NCI-H1092 treated with DMSO at 0.1 percent for 48 hours (cell line): Measurements from ENCODE around the gene EMC10.
A peak's percentile ranks its signal among the peaks of the same experiment; 100 is the strongest.
"Not testable (repeated sequence)": the region's sequence is repeated elsewhere in the genome, so short reads cannot be mapped to it uniquely, and the experiment has no call there.

Experiments
- DNase-seq: peaks from one replicate; lab custom pipeline; 2025; lab: John Stamatoyannopoulos, UW

Gene EMC10

GRCh38 chr19:50451223-50451534, 25.1 kb upstream of the EMC10 start:
- DNase-seq, result no peak

- DNase-seq, result no peak
These were observed 23.1 kb upstream of the EMC10 start for GRCh38 chr19:50453243-50453642.

- DNase-seq, result no peak
These were observed 20.3 kb upstream of the EMC10 start for GRCh38 chr19:50455992-50456391.

GRCh38 chr19:50457300-50457699, 19.0 kb upstream of the EMC10 start:
- DNase-seq, result no peak

GRCh38 chr19:50458396-50459066, 17.8 kb upstream of the EMC10 start:
- DNase-seq, result no peak

DNA sequence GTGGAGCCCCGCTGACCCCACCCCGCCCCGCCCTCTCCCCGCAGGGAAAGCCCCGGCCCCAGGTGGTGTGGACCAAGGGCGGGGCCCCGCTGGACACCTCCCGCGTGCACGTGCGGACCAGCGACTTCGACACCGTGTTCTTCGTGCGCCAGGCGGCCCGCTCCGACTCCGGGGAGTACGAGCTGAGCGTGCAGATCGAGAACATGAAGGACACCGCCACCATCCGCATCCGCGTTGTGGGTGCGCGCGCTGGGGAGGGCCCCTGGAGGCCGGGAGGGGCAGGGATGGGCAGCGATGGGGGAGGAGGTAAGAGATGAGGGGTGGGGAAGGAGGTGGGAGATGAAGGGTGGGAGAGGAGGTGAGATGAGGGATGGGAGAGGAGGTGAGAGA, 17.2 kb upstream of the EMC10 start:
- DNase-seq, result no peak

DNA sequence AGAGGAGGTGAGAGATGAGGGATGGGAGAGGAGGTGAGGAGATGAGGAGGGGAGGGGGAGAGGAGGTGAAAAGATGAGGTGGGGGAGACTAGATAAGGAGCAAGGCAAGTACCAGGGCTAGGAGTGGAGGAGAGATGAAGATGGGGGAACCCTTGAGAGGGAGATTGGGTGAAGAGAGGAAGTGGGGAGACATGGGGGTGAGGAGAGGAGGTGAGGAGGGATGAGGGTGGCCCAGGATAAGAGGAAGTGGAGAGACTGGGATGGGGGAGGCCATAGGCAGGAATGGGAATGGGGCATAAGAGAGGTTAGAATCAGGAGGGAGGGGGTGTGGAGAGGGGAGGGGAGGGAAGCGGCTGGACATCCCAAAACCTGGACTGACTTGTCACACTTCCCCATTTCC, 16.7 kb upstream of the EMC10 start:
- no peak for DNase-seq

DNA sequence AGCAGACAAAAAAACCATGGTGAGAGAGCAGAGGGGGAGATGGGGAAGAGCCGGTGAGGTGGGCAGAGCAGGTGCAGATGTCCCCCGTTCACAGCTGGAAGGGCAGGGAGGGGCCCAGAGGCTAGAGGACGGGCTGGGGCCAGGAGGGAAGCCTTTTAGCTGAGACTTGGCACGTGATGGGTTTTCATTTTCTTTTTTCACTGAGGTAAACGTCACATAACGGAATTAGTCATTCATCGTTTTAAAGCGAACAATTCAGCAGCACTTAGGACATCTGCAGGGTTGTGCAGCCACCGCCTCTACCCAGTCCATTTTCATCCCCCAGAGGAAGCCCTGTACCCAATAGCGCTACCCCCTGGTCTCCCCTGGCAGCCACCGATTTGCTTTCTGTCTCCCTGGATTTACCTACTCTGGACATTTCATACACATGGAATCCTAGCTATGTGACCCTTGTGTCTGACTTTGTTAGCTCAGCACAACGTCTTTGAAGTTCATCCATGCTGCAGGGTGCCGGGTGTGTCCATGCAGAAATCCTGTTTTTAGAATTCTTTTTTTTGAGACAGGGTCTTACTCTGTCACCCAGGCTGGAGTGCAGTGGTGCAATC, 16.0 kb upstream of the EMC10 start:
- no peak for DNase-seq

- DNase-seq, result peak; percentile 45
These were observed 15.0 kb upstream of the EMC10 start for GRCh38 chr19:50461066-50461875.

- no peak for DNase-seq
These were observed 13.3 kb upstream of the EMC10 start for GRCh38 chr19:50462970-50463369.

DNA sequence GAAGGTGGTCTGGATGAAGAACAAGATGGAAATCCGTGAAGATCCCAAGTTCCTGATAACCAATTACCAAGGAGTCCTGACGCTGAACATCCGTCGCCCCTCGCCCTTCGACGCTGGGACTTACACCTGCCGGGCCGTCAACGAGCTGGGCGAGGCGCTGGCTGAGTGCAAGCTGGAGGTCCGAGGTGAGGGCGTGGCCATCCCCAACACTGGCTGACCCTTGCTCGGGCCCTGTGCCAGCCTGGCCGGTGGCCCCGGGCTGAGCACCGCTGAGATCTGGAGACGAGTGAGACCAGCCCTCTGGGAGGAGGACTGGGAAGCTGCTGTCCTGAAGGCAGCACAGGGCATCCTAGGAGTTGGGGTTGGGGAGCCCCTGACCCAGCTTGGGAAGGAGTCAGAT, 12.0 kb upstream of the EMC10 start:
- DNase-seq, result no peak

- DNase-seq, result no peak
These were observed 11.3 kb upstream of the EMC10 start for GRCh38 chr19:50465000-50465399.

DNA sequence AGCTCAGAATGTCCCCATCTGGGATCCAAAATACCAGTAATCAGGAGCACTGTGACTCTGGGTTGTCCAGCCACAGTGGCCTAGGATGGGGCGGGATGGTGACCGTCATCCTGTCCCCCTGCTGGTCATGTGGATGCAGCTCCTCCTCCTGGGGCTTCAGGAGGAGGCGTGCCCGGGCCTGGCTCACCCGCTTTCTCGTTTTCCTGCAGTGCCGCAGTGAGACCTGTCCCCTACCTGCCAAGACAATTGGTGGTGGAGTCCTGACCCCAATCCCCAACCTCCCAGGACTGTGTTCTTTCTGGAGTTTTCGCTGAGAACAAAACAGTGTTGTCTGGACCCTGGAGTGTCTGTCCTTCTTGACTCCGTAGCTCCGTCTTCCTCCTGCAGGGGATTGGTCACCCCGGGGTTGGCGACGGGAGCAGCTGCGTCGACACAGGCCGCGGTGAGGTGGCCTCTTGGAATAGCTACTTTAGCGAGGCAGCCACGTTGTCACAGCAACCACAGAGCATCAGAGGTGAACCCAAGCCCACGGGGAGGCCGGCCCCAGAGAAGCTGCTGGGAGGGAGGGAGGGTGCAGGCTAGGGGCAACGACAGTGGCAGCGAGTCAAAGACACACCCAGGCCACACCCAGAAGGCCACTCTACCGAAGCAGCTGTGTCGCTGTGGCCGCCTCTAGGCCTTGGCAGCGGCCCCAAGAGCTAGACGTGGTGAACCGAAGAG, 10.2 kb upstream of the EMC10 start:
- peak; percentile 52 for DNase-seq

GRCh38 chr19:50466706-50467039, 9.6 kb upstream of the EMC10 start:
- no peak for DNase-seq

DNA sequence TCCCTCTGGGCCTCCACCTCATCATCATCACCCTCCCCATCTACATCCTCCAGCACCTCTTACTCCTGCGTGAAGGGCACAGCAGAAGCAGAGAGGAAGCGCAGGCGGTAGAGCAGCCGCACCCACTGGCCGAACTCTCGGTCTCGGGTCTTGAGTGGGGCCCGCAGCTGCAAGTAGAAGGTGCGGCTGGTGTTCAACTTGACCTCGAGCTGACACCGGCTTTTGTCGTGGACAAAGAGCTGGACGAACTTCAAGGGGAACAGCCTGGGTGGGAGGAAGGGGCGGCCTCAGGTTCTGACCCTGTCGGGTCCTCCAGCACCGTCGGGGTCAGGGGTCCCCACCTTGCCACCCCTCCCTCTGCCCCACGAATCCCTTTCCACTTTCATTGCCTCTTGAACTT, 8.7 kb upstream of the EMC10 start:
- DNase-seq, result no peak

- no peak for DNase-seq
These were observed 7.5 kb upstream of the EMC10 start for GRCh38 chr19:50468818-50469217.

- not testable (repeated sequence) for DNase-seq
These were observed 3.0 kb upstream of the EMC10 start for GRCh38 chr19:50473336-50473735.

GRCh38 chr19:50475101-50475568, 1.2 kb upstream of the EMC10 start:
- DNase-seq, result no peak

DNA sequence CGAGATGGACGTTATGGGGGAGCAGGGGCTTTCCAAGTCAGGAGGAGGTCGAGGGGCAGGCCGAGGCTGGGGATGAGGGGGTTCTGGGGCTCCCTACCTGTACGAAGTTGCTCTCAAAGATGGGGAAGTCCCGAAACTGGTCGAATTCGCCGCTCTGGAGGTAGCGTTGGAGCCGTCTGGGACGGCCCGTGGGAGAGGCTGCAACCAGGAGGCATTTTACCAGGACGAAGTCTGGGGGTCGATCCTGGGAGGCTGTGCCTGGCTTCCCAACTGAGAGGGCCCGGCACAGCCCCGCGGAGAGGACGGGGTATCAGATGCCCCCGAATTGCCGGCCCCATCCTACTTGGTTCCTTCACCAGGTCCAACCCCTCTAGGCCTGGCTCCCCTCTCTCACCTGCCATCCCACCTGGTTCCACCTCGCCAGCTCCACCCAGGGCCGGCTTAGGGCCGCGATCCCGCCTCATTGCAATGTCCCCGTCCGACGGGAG, 527 bp upstream of the EMC10 start:
- DNase-seq, result no peak

GRCh38 chr19:50476907-50477238, 566 bp downstream of the EMC10 start:
- DNase-seq, result no peak

- no peak for DNase-seq
These were observed 1.6 kb downstream of the EMC10 start for GRCh38 chr19:50477751-50478515.
